Thoracic aorta (tissue), 2 donors: ENCODE data around the gene ACKR2. TPM values are rescaled to one million over a fixed set of nuclear protein-coding genes. Genes with fewer than 3 reads are reported as not detected.

Experiments
- ATAC-seq: fragments of 150-250 bp; one replicate; pipeline ENCODE4 v1.8.0; 2017; ENCODE audit warnings: low read depth; ENCODE audit not compliant: insufficient number of reproducible peaks, low FRiP score
- DNase-seq: peaks from one replicate; pipeline ENCODE4 v3.0.0-alpha.2; 2020; ENCODE audit warnings: low spot score
- H3K27ac ChIP-seq, 2 donors: fragments of 200-600 bp; sonication (generic); 1 replicate in 1 of 2; 2 replicates in 1 of 2; pipeline ENCODE4 v1.5.1; 2016; ENCODE audit warnings: mild to moderate bottlenecking in 2 of 2, moderate library complexity in 2 of 2
- H3K27me3 ChIP-seq: fragments of 200-600 bp; sonication (generic); replicated peaks from 2 replicates; pipeline ENCODE4 v1.6.0; 2016; ENCODE audit warnings: mild to moderate bottlenecking; ENCODE audit not compliant: insufficient read depth
- H3K36me3 ChIP-seq: fragments of 200-600 bp; sonication (generic); one replicate; pipeline ENCODE4 v1.5.1; 2016
- H3K4me1 ChIP-seq, 2 donors: fragments of 200-600 bp; sonication (generic); 1 replicate in 1 of 2; 2 replicates in 1 of 2; pipeline versions ENCODE4 v1.5.1 to v1.6.0; 2016; ENCODE audit warnings: low read depth in 2 of 2, mild to moderate bottlenecking in 1 of 2; ENCODE audit not compliant: control insufficient read depth in 1 of 2
- H3K4me3 ChIP-seq: fragments of 200-600 bp; sonication (generic); 2 replicates; pipeline ENCODE4 v1.5.1; 2016; ENCODE audit warnings: mild to moderate bottlenecking
- H3K9me3 ChIP-seq: fragments of 200-600 bp; sonication (generic); 2 replicates; pipeline ENCODE4 v1.5.1; 2016
- total RNA-seq, 2 donors: library from RNA; depleted of rRNA; stranded (reverse); fragments of >200 nt; gene quantifications; one replicate each; pipeline versions ENCODE4 v1.1.0 to v1.2.3, GENCODE V29; 2016
- TF ChIP-seq, protein P1 (sequence below): fragments of 200-600 bp; sonication (generic); IDR thresholded peaks from one replicate; pipeline ENCODE4 v1.5.1; 2019; ENCODE audit warnings: antibody characterized with exemption

The ACKR2 gene
- total RNA-seq, 2 donors from 2014 or later: 10.0 to 11.9 TPM

- H3K36me3 ChIP-seq: no peaks in the 10 kb centered on the region
- ATAC-seq: no peak
- H3K9me3 ChIP-seq: no peaks in the 10 kb centered on the region
- no peak overlapping the region for H3K4me3 ChIP-seq
- H3K27ac ChIP-seq: no peak overlapping the region
- H3K4me1 ChIP-seq: peaks cover 0 to 5% of the 10 kb centered on the region in 2 donors
- DNase-seq: no peak
- TF ChIP-seq, protein P1, sequence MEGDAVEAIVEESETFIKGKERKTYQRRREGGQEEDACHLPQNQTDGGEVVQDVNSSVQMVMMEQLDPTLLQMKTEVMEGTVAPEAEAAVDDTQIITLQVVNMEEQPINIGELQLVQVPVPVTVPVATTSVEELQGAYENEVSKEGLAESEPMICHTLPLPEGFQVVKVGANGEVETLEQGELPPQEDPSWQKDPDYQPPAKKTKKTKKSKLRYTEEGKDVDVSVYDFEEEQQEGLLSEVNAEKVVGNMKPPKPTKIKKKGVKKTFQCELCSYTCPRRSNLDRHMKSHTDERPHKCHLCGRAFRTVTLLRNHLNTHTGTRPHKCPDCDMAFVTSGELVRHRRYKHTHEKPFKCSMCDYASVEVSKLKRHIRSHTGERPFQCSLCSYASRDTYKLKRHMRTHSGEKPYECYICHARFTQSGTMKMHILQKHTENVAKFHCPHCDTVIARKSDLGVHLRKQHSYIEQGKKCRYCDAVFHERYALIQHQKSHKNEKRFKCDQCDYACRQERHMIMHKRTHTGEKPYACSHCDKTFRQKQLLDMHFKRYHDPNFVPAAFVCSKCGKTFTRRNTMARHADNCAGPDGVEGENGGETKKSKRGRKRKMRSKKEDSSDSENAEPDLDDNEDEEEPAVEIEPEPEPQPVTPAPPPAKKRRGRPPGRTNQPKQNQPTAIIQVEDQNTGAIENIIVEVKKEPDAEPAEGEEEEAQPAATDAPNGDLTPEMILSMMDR: no peak
- H3K27me3 ChIP-seq: no peaks in the 10 kb centered on the region
Observed at GRCh38 chr3:42826141-42826540, 16.9 kb downstream of the ACKR2 start.

DNA sequence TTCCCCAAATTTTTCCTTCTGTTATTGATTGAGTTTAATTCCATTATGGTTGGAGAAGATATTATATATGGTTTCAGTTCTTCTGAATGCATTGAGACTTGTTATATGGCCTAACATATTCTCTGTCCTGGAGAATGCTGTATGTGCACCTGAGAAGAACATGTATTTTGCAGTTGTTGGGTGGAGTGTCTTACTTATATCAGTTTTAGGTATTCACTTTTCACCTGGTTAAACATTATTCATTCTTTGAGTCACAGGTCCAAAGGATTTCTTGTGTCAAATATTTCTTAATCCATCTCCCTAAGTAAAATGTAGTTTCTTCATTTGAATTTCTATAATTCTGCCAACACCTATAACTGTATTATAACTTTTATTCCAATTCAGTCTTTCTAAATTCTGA is 17.8 kb downstream of the ACKR2 start:
- no peak overlapping the region for H3K27ac ChIP-seq
- no peaks in the 10 kb centered on the region for H3K9me3 ChIP-seq
- H3K4me1 ChIP-seq: peaks cover 0 to 11% of the 10 kb centered on the region in 2 donors
- ATAC-seq: no peak
- DNase-seq: no peak
- TF ChIP-seq, protein P1: no peak
- H3K27me3 ChIP-seq: no peaks in the 10 kb centered on the region
- H3K4me3 ChIP-seq: no peak overlapping the region
- H3K36me3 ChIP-seq: no peaks in the 10 kb centered on the region

GRCh38 chr3:42827654-42828053 is 18.4 kb downstream of the ACKR2 start:
- H3K27ac ChIP-seq: no peak overlapping the region
- no peaks in the 10 kb centered on the region for H3K27me3 ChIP-seq
- TF ChIP-seq, protein P1: no peak
- DNase-seq (no peak), ATAC-seq (no peak)
- peaks cover 0 to 11% of the 10 kb centered on the region in 2 donors for H3K4me1 ChIP-seq
- H3K9me3 ChIP-seq: no peaks in the 10 kb centered on the region
- no peaks in the 10 kb centered on the region for H3K36me3 ChIP-seq
- no peak overlapping the region for H3K4me3 ChIP-seq

- peaks cover 0 to 11% of the 10 kb centered on the region in 2 donors for H3K4me1 ChIP-seq
- no peaks in the 10 kb centered on the region for H3K9me3 ChIP-seq
- TF ChIP-seq, protein P1: no peak
- H3K27me3 ChIP-seq: no peaks in the 10 kb centered on the region
- DNase-seq (no peak), ATAC-seq (no peak)
- H3K27ac ChIP-seq: no peak overlapping the region
- H3K4me3 ChIP-seq: no peak overlapping the region
- no peaks in the 10 kb centered on the region for H3K36me3 ChIP-seq
Observed at GRCh38 chr3:42829083-42829627, 19.9 kb downstream of the ACKR2 start.

- DNase-seq (no peak), ATAC-seq (no peak)
- H3K36me3 ChIP-seq: no peaks in the 10 kb centered on the region
- no peak overlapping the region for H3K27ac ChIP-seq
- peaks cover 0 to 11% of the 10 kb centered on the region in 2 donors for H3K4me1 ChIP-seq
- no peaks in the 10 kb centered on the region for H3K27me3 ChIP-seq
- TF ChIP-seq, protein P1: no peak
- no peaks in the 10 kb centered on the region for H3K9me3 ChIP-seq
- no peak overlapping the region for H3K4me3 ChIP-seq
Observed at GRCh38 chr3:42829628-42830436, 20.6 kb downstream of the ACKR2 start.
